WTC11 (cell line): ENCODE measurements around the gene QRFPR. TPM values are rescaled to one million over a fixed set of nuclear protein-coding genes. Genes with fewer than 3 reads are reported as not detected.
"Not testable (repeated sequence)": the region's sequence is repeated elsewhere in the genome, so short reads cannot be mapped to it uniquely, and the experiment has no call there.

Source experiments
- ATAC-seq: fragments of 200-7000 bp; cut with Tn5 transposase; 2 replicates; pipeline ENCODE4 v1.10.0; 2021; ENCODE audit warnings: mild to moderate bottlenecking, moderate library complexity
- CTCF ChIA-PET: fragments of 300-600 bp; sonication (Branson Sonifier 250); formaldehyde crosslinking; loops from one replicate; lab custom pipeline; 2021; ENCODE audit warnings: antibody characterized with exemption; lab: Charles Lee
- POLR2A ChIA-PET: fragments of 350-600 bp; sonication (Branson Sonifier 250); formaldehyde crosslinking; loops from one replicate; lab custom pipeline; 2021; ENCODE audit warnings: antibody characterized with exemption; lab: Charles Lee
- DNase-seq: peaks from one replicate; pipeline ENCODE4 v3.0.0; 2021; ENCODE audit warnings: low spot score
- H3K27ac Mint-ChIP-seq: 2 replicates; pipeline ENCODE4 v1.8.0; 2021; ENCODE audit warnings: mixed read lengths
- H3K27me3 Mint-ChIP-seq: 2 replicates; pipeline ENCODE4 v1.8.0; 2021; ENCODE audit warnings: low read depth, mild to moderate bottlenecking, moderate library complexity, mixed read lengths
- H3K36me3 Mint-ChIP-seq: 2 replicates; pipeline ENCODE4 v1.8.0; 2021; ENCODE audit warnings: mixed read lengths
- H3K4me1 Mint-ChIP-seq: 2 replicates; pipeline ENCODE4 v1.8.0; 2022; ENCODE audit warnings: mixed read lengths
- H3K4me3 Mint-ChIP-seq: 2 replicates; pipeline ENCODE4 v1.8.0; 2021; ENCODE audit warnings: mild to moderate bottlenecking, moderate library complexity, mixed read lengths
- H3K9me3 Mint-ChIP-seq: 2 replicates; pipeline ENCODE4 v1.8.0; 2021; ENCODE audit warnings: mixed read lengths
- ELF4 ChIP-seq: sonication (generic); formaldehyde crosslinking; IDR thresholded peaks from 2 replicates; pipeline ENCODE4 v1.8.1; 2022; ENCODE audit warnings: low read depth, mild to moderate bottlenecking, moderate library complexity, missing genetic modification reagents
- IRF2 ChIP-seq: sonication (generic); formaldehyde crosslinking; IDR thresholded peaks from 2 replicates; pipeline ENCODE4 v1.8.0; 2022; ENCODE audit warnings: low read depth, missing genetic modification reagents, borderline replicate concordance
- RORB ChIP-seq: fragments of 250-450 bp; sonication (Bioruptor Pico); IDR thresholded peaks from 2 replicates; pipeline ENCODE4 v1.9.0; 2021; ENCODE audit warnings: mild to moderate bottlenecking
- TP53 ChIP-seq: sonication (generic); formaldehyde crosslinking; IDR thresholded peaks from 2 replicates; pipeline ENCODE4 v1.8.1; 2023; ENCODE audit warnings: mild to moderate bottlenecking, missing genetic modification reagents
- ZNF219 ChIP-seq: sonication (generic); formaldehyde crosslinking; IDR thresholded peaks from 2 replicates; pipeline ENCODE4 v1.8.0; 2023; ENCODE audit warnings: missing genetic modification reagents, mild to moderate bottlenecking, borderline replicate concordance
- ZNF423 ChIP-seq: fragments of 250-450 bp; sonication (Bioruptor Pico); IDR thresholded peaks from 2 replicates; pipeline ENCODE4 v2.1.2; 2022; ENCODE audit warnings: mild to moderate bottlenecking, moderate library complexity
- total RNA-seq: library from RNA; stranded (reverse); gene quantifications from 3 replicates; pipeline ENCODE4 v1.2.3, GENCODE V29; 2021
- TF ChIP-seq, protein P1 (sequence below): fragments of 250-450 bp; sonication (Bioruptor Pico); IDR thresholded peaks from 2 replicates; pipeline ENCODE4 v2.1.2; 2022; ENCODE audit warnings: mild to moderate bottlenecking, moderate library complexity
- TF ChIP-seq, protein P2 (sequence below): fragments of 250-450 bp; sonication (Bioruptor Pico); IDR thresholded peaks from 2 replicates; pipeline ENCODE4 v1.9.0; 2021; ENCODE audit warnings: mild to moderate bottlenecking
- TF ChIP-seq, protein P3 (sequence below): fragments of 200-600 bp; IDR thresholded peaks from 2 replicates; pipeline ENCODE4 v1.8.0; 2022; ENCODE audit warnings: antibody characterized with exemption
- TF ChIP-seq, protein P4 (sequence below): sonication (generic); formaldehyde crosslinking; IDR thresholded peaks from 2 replicates; pipeline ENCODE4 v1.8.1; 2022; ENCODE audit warnings: low read depth, missing genetic modification reagents, borderline replicate concordance
- TF ChIP-seq, protein P5 (sequence below): sonication (generic); formaldehyde crosslinking; IDR thresholded peaks from 2 replicates; pipeline ENCODE4 v1.8.0; 2022; ENCODE audit warnings: mild to moderate bottlenecking, missing genetic modification reagents

Gene QRFPR
- total RNA-seq, 1 experiment from 2014 or later: 0.68 TPM

DNA sequence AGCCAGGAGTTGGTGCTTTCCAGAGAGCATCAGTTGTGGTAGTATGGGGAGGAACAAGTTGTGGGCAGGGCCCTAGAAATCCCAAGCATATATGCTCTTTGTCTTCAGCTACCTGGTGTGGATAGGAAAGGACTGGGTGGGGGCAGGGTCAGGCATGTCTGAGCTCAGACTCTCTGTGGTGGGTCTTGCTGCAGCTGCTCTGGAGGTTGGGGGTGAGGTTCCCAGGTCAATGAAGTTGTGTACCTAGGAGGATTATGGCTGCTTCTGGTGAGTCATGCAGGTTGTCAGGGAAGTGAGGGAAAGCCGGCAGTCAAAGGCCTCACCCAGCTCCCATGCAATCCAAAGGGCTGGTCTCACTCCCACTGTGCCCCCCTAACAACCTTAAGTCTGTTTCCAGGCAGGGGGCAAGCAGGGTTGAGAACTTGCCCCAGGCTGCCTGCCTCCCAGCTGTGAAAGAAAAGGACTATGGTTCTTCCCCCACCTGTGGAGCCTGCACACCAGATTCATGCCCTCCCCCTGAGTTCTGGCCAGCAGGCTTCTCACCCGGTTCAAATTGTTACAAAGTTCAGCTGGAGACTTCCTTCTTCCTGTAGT is 30.4 kb upstream of the QRFPR start:
- Mint-ChIP-seq H3K36me3 (peaks cover 4% of the 10 kb centered on the region; the same call in 1 of the 2 replicates), H3K27ac (no peak overlapping the region)

DNA sequence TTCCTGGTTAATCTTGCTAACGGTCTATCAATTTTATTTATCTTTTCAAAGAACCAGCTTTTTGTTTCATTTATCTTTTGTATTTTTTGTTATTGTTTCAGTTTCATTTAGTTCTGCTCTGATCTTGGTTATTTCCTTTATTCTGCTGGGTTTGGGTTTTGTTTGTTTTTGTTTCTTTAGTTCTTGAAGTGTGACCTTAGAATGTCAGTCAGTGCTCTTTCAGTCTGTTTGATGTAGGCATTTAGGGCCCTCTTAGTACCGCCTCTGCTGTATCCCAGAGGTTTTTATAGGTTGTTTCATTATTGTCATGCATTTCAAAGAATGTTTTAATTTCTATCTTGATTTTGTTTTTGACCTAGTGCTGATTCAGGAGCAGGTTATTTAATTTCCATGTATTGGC is 27.7 kb upstream of the QRFPR start:
- ATAC-seq, DNase-seq, H3K4me3 Mint-ChIP-seq, H3K36me3 Mint-ChIP-seq, H3K27me3 Mint-ChIP-seq, POLR2A ChIA-PET, H3K27ac Mint-ChIP-seq: not testable (repeated sequence)
- Mint-ChIP-seq H3K4me1 (peaks cover 11% of the 10 kb centered on the region), H3K9me3 (peaks cover 25% of the 10 kb centered on the region)
- CTCF ChIA-PET: interaction anchor here (0.6 kb wide), 1 partner anchor 395 kb away, joined by 4 read pairs; no protein-coding TSS in a partner anchor

More for the DNA sequence above, 30.4 kb upstream of the QRFPR start:
- Mint-ChIP-seq H3K4me1 (peaks cover 11% of the 10 kb centered on the region), H3K4me3 (no peak overlapping the region), H3K27me3 (peaks cover 5% of the 10 kb centered on the region), H3K9me3 (peaks cover 34% of the 10 kb centered on the region)
- TF ChIP-seq TP53 (CRISPR knock-in tag) (no peak), ZNF423 (CRISPR knock-in tag) (peak; percentile 99)
- TF ChIP-seq, protein P1, sequence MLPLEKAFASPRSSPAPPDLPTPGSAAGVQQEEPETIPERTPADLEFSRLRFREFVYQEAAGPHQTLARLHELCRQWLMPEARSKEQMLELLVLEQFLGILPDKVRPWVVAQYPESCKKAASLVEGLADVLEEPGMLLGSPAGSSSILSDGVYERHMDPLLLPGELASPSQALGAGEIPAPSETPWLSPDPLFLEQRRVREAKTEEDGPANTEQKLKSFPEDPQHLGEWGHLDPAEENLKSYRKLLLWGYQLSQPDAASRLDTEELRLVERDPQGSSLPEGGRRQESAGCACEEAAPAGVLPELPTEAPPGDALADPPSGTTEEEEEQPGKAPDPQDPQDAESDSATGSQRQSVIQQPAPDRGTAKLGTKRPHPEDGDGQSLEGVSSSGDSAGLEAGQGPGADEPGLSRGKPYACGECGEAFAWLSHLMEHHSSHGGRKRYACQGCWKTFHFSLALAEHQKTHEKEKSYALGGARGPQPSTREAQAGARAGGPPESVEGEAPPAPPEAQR (CRISPR knock-in tag): no peak
- TF ChIP-seq, protein P2, sequence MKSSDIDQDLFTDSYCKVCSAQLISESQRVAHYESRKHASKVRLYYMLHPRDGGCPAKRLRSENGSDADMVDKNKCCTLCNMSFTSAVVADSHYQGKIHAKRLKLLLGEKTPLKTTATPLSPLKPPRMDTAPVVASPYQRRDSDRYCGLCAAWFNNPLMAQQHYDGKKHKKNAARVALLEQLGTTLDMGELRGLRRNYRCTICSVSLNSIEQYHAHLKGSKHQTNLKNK: no peak
- ChIA-PET CTCF (interaction anchor here (1.8 to 2.2 kb wide), 2 partner anchors 11 to 41 kb away, joined by 7 to 9 read pairs; no protein-coding TSS in a partner anchor), POLR2A (no interaction called here)
- ATAC-seq: peak; percentile 83
- no peak for DNase-seq

DNA sequence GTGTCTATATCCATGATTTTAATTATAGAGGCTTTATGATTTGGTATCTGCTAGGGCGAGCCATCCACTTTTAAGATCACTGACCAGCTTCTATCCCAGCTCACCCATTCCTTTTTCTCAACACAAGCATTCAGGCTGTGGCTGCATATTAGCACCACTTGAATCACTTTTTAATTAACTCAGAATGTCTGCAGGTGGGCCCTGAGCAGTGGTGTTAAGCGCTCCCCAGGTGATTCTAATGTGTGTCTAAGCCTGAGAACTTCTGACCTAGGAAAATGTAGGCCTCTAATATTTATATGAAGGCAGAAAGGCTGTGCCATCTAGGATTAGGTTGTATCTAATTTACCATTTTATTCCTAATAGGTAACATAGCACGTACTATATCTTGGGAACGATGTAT is 19.8 kb upstream of the QRFPR start:
- ATAC-seq: peak; percentile 52; the same call in 1 of the 2 replicates
- CTCF ChIA-PET: no interaction called here

More for the DNA sequence above, 19.8 kb upstream of the QRFPR start:
- TF ChIP-seq IRF2: no peak
- TF ChIP-seq, protein P3, sequence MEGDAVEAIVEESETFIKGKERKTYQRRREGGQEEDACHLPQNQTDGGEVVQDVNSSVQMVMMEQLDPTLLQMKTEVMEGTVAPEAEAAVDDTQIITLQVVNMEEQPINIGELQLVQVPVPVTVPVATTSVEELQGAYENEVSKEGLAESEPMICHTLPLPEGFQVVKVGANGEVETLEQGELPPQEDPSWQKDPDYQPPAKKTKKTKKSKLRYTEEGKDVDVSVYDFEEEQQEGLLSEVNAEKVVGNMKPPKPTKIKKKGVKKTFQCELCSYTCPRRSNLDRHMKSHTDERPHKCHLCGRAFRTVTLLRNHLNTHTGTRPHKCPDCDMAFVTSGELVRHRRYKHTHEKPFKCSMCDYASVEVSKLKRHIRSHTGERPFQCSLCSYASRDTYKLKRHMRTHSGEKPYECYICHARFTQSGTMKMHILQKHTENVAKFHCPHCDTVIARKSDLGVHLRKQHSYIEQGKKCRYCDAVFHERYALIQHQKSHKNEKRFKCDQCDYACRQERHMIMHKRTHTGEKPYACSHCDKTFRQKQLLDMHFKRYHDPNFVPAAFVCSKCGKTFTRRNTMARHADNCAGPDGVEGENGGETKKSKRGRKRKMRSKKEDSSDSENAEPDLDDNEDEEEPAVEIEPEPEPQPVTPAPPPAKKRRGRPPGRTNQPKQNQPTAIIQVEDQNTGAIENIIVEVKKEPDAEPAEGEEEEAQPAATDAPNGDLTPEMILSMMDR: no peak
- no peak for TF ChIP-seq RORB
- TF ChIP-seq, protein P4, sequence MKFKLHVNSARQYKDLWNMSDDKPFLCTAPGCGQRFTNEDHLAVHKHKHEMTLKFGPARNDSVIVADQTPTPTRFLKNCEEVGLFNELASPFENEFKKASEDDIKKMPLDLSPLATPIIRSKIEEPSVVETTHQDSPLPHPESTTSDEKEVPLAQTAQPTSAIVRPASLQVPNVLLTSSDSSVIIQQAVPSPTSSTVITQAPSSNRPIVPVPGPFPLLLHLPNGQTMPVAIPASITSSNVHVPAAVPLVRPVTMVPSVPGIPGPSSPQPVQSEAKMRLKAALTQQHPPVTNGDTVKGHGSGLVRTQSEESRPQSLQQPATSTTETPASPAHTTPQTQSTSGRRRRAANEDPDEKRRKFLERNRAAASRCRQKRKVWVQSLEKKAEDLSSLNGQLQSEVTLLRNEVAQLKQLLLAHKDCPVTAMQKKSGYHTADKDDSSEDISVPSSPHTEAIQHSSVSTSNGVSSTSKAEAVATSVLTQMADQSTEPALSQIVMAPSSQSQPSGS (CRISPR knock-in tag): no peak
- TF ChIP-seq ZNF219 (CRISPR knock-in tag): no peak
- TF ChIP-seq, protein P5, sequence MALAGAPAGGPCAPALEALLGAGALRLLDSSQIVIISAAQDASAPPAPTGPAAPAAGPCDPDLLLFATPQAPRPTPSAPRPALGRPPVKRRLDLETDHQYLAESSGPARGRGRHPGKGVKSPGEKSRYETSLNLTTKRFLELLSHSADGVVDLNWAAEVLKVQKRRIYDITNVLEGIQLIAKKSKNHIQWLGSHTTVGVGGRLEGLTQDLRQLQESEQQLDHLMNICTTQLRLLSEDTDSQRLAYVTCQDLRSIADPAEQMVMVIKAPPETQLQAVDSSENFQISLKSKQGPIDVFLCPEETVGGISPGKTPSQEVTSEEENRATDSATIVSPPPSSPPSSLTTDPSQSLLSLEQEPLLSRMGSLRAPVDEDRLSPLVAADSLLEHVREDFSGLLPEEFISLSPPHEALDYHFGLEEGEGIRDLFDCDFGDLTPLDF: no peak
- TF ChIP-seq ELF4 (CRISPR knock-in tag): no peak
- no peaks in the 10 kb centered on the region for H3K4me1 Mint-ChIP-seq
- H3K4me3 Mint-ChIP-seq: no peak overlapping the region
- POLR2A ChIA-PET: no interaction called here
- H3K36me3 Mint-ChIP-seq: no peaks in the 10 kb centered on the region
- no peak for DNase-seq
- H3K27ac Mint-ChIP-seq: no peak overlapping the region
- H3K9me3 Mint-ChIP-seq: peaks cover 4% of the 10 kb centered on the region; the same call in 1 of the 2 replicates
- H3K27me3 Mint-ChIP-seq: no peaks in the 10 kb centered on the region
